ENCODE data around the gene TBCE.
A peak's percentile ranks its signal among the peaks of the same experiment; 100 is the strongest.
"Not testable (repeated sequence)": the region's sequence is repeated elsewhere in the genome, so short reads cannot be mapped to it uniquely, and the experiment has no call there.

TBCE gene

GRCh38 chr1:235351898-235352297 is 15.3 kb upstream of the TBCE start:
- no peak for DNase-seq (ENCODE audit: low read depth)

GRCh38 chr1:235357485-235358373 is 9.5 kb upstream of the TBCE start:
- no peak for DNase-seq (ENCODE audit: low read depth)

- no peak for DNase-seq (ENCODE audit: low read depth)
Observed at GRCh38 chr1:235358899-235359298, 8.3 kb upstream of the TBCE start.

- not testable (repeated sequence) for DNase-seq (ENCODE audit: low read depth)
Observed at GRCh38 chr1:235364189-235364588, 3.0 kb upstream of the TBCE start.

GRCh38 chr1:235366286-235366685 is 941 bp upstream of the TBCE start:
- no peak for DNase-seq (ENCODE audit: low read depth)

- no peak for DNase-seq (ENCODE audit: low read depth)
Observed at GRCh38 chr1:235368428-235368827, 1.2 kb downstream of the TBCE start.

- DNase-seq (ENCODE audit: low read depth) = no peak
Observed at GRCh38 chr1:235369802-235370201, 2.6 kb downstream of the TBCE start.

- DNase-seq (ENCODE audit: low read depth) = no peak
Observed at GRCh38 chr1:235375919-235376605, 8.8 kb downstream of the TBCE start.

- DNase-seq (ENCODE audit: low read depth) = not testable (repeated sequence)
Observed at GRCh38 chr1:235378134-235378735, 11.0 kb downstream of the TBCE start.

- DNase-seq (ENCODE audit: low read depth) = not testable (repeated sequence)
Observed at GRCh38 chr1:235381955-235382739, 14.9 kb downstream of the TBCE start.

- DNase-seq (ENCODE audit: low read depth) = not testable (repeated sequence)
Observed at GRCh38 chr1:235385633-235386032, 18.4 kb downstream of the TBCE start.

- DNase-seq (ENCODE audit: low read depth) = peak; percentile 46
Observed at GRCh38 chr1:235391874-235392273, 24.6 kb downstream of the TBCE start.

- DNase-seq (ENCODE audit: low read depth) = peak; percentile 78
Observed at GRCh38 chr1:235397733-235398132, 30.5 kb downstream of the TBCE start.

GRCh38 chr1:235399661-235400060 is 32.4 kb downstream of the TBCE start:
- DNase-seq (ENCODE audit: low read depth) = no peak

GRCh38 chr1:235401251-235401650 is 34.0 kb downstream of the TBCE start:
- no peak for DNase-seq (ENCODE audit: low read depth)

GRCh38 chr1:235402457-235403200 is 35.4 kb downstream of the TBCE start:
- DNase-seq (ENCODE audit: low read depth) = no peak

GRCh38 chr1:235403593-235403992 is 36.4 kb downstream of the TBCE start:
- DNase-seq (ENCODE audit: low read depth) = peak; percentile 41

- peak; percentile 54 for DNase-seq (ENCODE audit: low read depth)
Observed at GRCh38 chr1:235404190-235404589, 37.0 kb downstream of the TBCE start.

- no peak for DNase-seq (ENCODE audit: low read depth)
Observed at GRCh38 chr1:235407419-235407818, 40.2 kb downstream of the TBCE start.

- peak; percentile 71 for DNase-seq (ENCODE audit: low read depth)
Observed at GRCh38 chr1:235408503-235408960, 41.3 kb downstream of the TBCE start.

All from iris pigment epithelial cell (primary cell).